Glomerular endothelial cell (primary cell): ENCODE data around the gene ATAD1. TPM values are rescaled to one million over a fixed set of nuclear protein-coding genes. Genes with fewer than 3 reads are reported as not detected.

Experiments
- DNase-seq: peaks from one replicate; pipeline ENCODE4 v3.0.0-alpha.2; 2011; ENCODE audit warnings: low read depth, low spot score; ENCODE audit errors: extremely low read depth
- total RNA-seq: library from RNA; depleted of rRNA; stranded (reverse); fragments of >200 nt; gene quantifications from 2 replicates; pipeline ENCODE4 v1.2.3, GENCODE V29; 2015

ATAD1 gene
- total RNA-seq, 1 donor from 2014 or later: 34.7 TPM

GRCh38 chr10:87722716-87723115 is 95.3 kb downstream of the ATAD1 start:
- DNase-seq: no peak

GRCh38 chr10:87721781-87722180 is 96.2 kb downstream of the ATAD1 start:
- no peak for DNase-seq

GRCh38 chr10:87720665-87721064 is 97.4 kb downstream of the ATAD1 start:
- DNase-seq: no peak

GRCh38 chr10:87716348-87716670 is 101.7 kb downstream of the ATAD1 start:
- DNase-seq: no peak

- DNase-seq: no peak
These were observed 102.3 kb downstream of the ATAD1 start for GRCh38 chr10:87715552-87716347.

GRCh38 chr10:87713707-87714106 is 104.3 kb downstream of the ATAD1 start:
- no peak for DNase-seq

- no peak for DNase-seq
These were observed 105.0 kb downstream of the ATAD1 start for GRCh38 chr10:87712913-87713616.

- DNase-seq: no peak
These were observed 110.8 kb downstream of the ATAD1 start for GRCh38 chr10:87707254-87707653.

- no peak for DNase-seq
These were observed 111.3 kb downstream of the ATAD1 start for GRCh38 chr10:87706731-87707130.

- no peak for DNase-seq
These were observed 112.7 kb downstream of the ATAD1 start for GRCh38 chr10:87705339-87705738.

- DNase-seq: no peak
These were observed 114.3 kb downstream of the ATAD1 start for GRCh38 chr10:87703771-87704170.

- no peak for DNase-seq
These were observed 115.1 kb downstream of the ATAD1 start for GRCh38 chr10:87702973-87703294.

- DNase-seq: no peak
These were observed 115.6 kb downstream of the ATAD1 start for GRCh38 chr10:87702260-87702972.

Other genes starting within 250 kb of the ATAD1 start
- gene PAPSS2, start 158.3 kb downstream of the ATAD1 start, total RNA-seq: 63.9 and 109 TPM in 2 replicates
- 0.18 and 0.82 TPM in 2 replicates for gene KLLN, start 45.3 kb upstream of the ATAD1 start, total RNA-seq
- gene PTEN, start 45.4 kb upstream of the ATAD1 start, total RNA-seq: 41.2 and 64.8 TPM in 2 replicates